A673 (cell line): ENCODE data around the gene RAB3A. TPM values are rescaled to one million over a fixed set of nuclear protein-coding genes. Genes with fewer than 3 reads are reported as not detected.

Experiments used
- BruUV-seq: library from RNA; stranded (reverse); fragments of 400-500 nt; replicated peaks from 2 replicates; lab custom pipeline; 2021; lab: Mats Ljungman, UMichigan
- CTCF ChIA-PET: fragments of 300-600 bp; sonication (Branson Sonifier 250); formaldehyde crosslinking; loops from one replicate; lab custom pipeline; 2022; ENCODE audit warnings: antibody characterized with exemption; lab: Charles Lee
- POLR2A ChIA-PET: fragments of 300-600 bp; sonication (Branson Sonifier 250); formaldehyde crosslinking; loops from one replicate; lab custom pipeline; 2022; ENCODE audit warnings: antibody characterized with exemption; ENCODE audit not compliant: low non-redundant PET; lab: Charles Lee
- DNase-seq: peaks from one replicate; pipeline ENCODE4 v3.0.0-alpha.2; 2015; ENCODE audit warnings: low spot score
- H3K27ac ChIP-seq: fragments of 200-600 bp; sonication (generic); 2 replicates; pipeline ENCODE4 v1.5.1; 2016; ENCODE audit warnings: mixed run types, low read depth, mild to moderate bottlenecking, mixed read lengths, antibody characterized with exemption, low read length; ENCODE audit not compliant: poor library complexity, severe bottlenecking
- H3K27me3 ChIP-seq: fragments of 200-600 bp; sonication (generic); replicated peaks from 2 replicates; pipeline ENCODE4 v1.6.1; 2017; ENCODE audit warnings: mixed run types, low read depth, mild to moderate bottlenecking, mixed read lengths, antibody characterized with exemption, low read length; ENCODE audit not compliant: insufficient read depth, poor library complexity
- H3K36me3 ChIP-seq: fragments of 200-600 bp; sonication (generic); 2 replicates; pipeline ENCODE4 v1.6.1; 2016; ENCODE audit warnings: mixed run types, mild to moderate bottlenecking, mixed read lengths, antibody characterized with exemption, low read length; ENCODE audit not compliant: insufficient read depth, poor library complexity, severe bottlenecking
- H3K4me1 ChIP-seq: fragments of 200-600 bp; sonication (generic); 2 replicates; pipeline ENCODE4 v1.6.1; 2017; ENCODE audit warnings: mixed run types, mild to moderate bottlenecking, mixed read lengths, antibody characterized with exemption, low read length; ENCODE audit not compliant: insufficient read depth, poor library complexity, severe bottlenecking
- H3K4me3 ChIP-seq: fragments of 200-600 bp; sonication (generic); 2 replicates; pipeline ENCODE4 v1.5.1; 2016; ENCODE audit warnings: low read depth, mixed run types, mild to moderate bottlenecking, mixed read lengths, low read length; ENCODE audit not compliant: poor library complexity, severe bottlenecking
- H3K9me3 ChIP-seq: fragments of 200-600 bp; sonication (generic); 2 replicates; pipeline ENCODE4 v1.6.1; 2016; ENCODE audit warnings: mixed run types, low read depth, mild to moderate bottlenecking, mixed read lengths, antibody characterized with exemption, low read length; ENCODE audit not compliant: poor library complexity, severe bottlenecking
- EZH2 ChIP-seq: fragments of 200-600 bp; sonication (generic); IDR thresholded peaks from 2 replicates; pipeline ENCODE4 v1.6.1; 2017; ENCODE audit warnings: borderline replicate concordance, low read depth, mild to moderate bottlenecking, mixed read lengths, antibody characterized with exemption, low read length; ENCODE audit not compliant: poor library complexity, severe bottlenecking
- intact Hi-C: fragments of 100-400 bp; cut with micrococcal nuclease; formaldehyde crosslinking; loops from one replicate; pipeline ENCODE4 v1.10.0; 2022; ENCODE audit not compliant: unreplicated experiment
- total RNA-seq: library from RNA; stranded (reverse); gene quantifications from 2 replicates; pipeline ENCODE4 v1.2.3, GENCODE V29; 2021
- TF ChIP-seq, protein P1 (sequence below): fragments of 300-800, 200-600 bp; sonication (generic); conservative IDR thresholded peaks from 2 replicates; pipeline ENCODE4 v1.5.1; 2017; ENCODE audit warnings: low read depth, mild to moderate bottlenecking, antibody characterized with exemption, low read length, moderate library complexity, mixed read lengths

RAB3A gene
- total RNA-seq, 1 experiment from 2014 or later, result 2.9 TPM

DNA sequence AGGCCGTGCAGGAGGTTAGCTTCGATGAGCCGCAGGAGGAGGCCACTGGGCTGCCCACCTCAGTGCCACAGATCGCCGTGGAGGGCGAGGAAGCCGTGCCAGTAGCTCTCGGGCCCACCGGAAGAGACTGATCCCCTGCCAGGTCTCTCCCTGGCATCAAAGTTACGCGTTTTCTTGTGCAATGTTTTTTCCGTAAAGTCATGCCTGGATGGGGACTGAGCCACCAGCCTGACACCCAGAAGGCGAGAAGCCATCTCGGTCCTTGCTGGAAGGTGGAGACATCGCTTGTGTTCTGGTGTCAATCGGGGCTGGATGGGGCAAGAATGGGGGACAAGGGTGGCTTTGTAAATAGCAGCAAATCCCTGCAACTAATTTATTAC lies 54.3 kb downstream of the RAB3A start:
- BruUV-seq, result no TSS peak
- TF ChIP-seq, protein P1, sequence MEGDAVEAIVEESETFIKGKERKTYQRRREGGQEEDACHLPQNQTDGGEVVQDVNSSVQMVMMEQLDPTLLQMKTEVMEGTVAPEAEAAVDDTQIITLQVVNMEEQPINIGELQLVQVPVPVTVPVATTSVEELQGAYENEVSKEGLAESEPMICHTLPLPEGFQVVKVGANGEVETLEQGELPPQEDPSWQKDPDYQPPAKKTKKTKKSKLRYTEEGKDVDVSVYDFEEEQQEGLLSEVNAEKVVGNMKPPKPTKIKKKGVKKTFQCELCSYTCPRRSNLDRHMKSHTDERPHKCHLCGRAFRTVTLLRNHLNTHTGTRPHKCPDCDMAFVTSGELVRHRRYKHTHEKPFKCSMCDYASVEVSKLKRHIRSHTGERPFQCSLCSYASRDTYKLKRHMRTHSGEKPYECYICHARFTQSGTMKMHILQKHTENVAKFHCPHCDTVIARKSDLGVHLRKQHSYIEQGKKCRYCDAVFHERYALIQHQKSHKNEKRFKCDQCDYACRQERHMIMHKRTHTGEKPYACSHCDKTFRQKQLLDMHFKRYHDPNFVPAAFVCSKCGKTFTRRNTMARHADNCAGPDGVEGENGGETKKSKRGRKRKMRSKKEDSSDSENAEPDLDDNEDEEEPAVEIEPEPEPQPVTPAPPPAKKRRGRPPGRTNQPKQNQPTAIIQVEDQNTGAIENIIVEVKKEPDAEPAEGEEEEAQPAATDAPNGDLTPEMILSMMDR, result no peak
- no peak for TF ChIP-seq EZH2
- intact Hi-C loops, result no loop called here
- Histone ChIP-seq H3K27ac (no peak overlapping the region), H3K27me3 (no peaks in the 10 kb centered on the region), H3K4me1 (peaks cover 7% of the 10 kb centered on the region), H3K36me3 (no peaks in the 10 kb centered on the region), H3K9me3 (no peaks in the 10 kb centered on the region), H3K4me3 (no peak overlapping the region)
- no peak for DNase-seq
- CTCF ChIA-PET, result no interaction called here
- POLR2A ChIA-PET, result no interaction called here

DNA sequence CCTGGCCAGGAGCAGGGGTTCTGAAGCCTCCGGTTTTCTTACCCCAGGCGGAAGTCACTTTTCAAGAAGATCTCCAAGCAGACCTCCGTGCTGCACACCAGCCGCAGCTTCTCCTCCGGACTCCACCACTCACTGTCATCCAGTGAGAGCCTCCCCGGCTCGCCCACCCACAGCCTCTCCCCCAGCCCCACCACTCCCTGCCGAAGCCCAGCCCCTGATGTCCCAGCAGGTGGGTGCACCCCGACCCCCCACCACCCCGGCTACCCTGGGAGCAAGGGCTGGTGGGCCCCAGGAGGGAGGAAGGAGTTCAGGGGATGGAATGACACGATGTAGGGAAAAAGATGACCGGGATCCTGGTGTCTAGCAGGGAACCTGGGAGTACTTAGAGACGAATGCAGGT lies 56.4 kb downstream of the RAB3A start:
- CTCF ChIA-PET, result no interaction called here
- Histone ChIP-seq H3K4me3 (no peak overlapping the region), H3K36me3 (peaks cover 6% of the 10 kb centered on the region), H3K27me3 (no peaks in the 10 kb centered on the region), H3K27ac (no peak overlapping the region), H3K9me3 (no peaks in the 10 kb centered on the region), H3K4me1 (peaks cover 7% of the 10 kb centered on the region)
- intact Hi-C loops, result no loop called here
- BruUV-seq, result no TSS peak
- no peak for DNase-seq
- POLR2A ChIA-PET, result no interaction called here
- TF ChIP-seq EZH2, result no peak
- TF ChIP-seq, protein P1, result no peak

Other genes starting within 250 kb of the RAB3A start
- gene KCNN1, start 236.9 kb downstream of the RAB3A start, total RNA-seq, result 63.5 and 81.2 TPM in 2 replicates
- 11.7 and 13.3 TPM in 2 replicates for gene ARRDC2, start 195.9 kb downstream of the RAB3A start, total RNA-seq
- gene IL12RB1, start 117.1 kb downstream of the RAB3A start, total RNA-seq, result not detected in 2 replicates
- gene MAST3, start 106.3 kb downstream of the RAB3A start, total RNA-seq, result 5.1 and 7.9 TPM in 2 replicates
- gene PIK3R2, start 50.9 kb downstream of the RAB3A start, total RNA-seq, result 38.1 and 41.9 TPM in 2 replicates
- not detected in 2 replicates for gene IFI30, start 30.2 kb downstream of the RAB3A start, total RNA-seq
- 20.2 and 21.3 TPM in 2 replicates for gene MPV17L2, start 10.8 kb downstream of the RAB3A start, total RNA-seq
- gene PDE4C, start 22.4 kb upstream of the RAB3A start, total RNA-seq, result not detected in 2 replicates
- 10.2 and 12.0 TPM in 2 replicates for gene IQCN, start 70.4 kb upstream of the RAB3A start, total RNA-seq
- 128 and 136 TPM in 2 replicates for gene JUND, start 77.6 kb upstream of the RAB3A start, total RNA-seq
- 252 and 262 TPM in 2 replicates for gene LSM4, start 119.0 kb upstream of the RAB3A start, total RNA-seq
- gene PGPEP1, start 136.6 kb upstream of the RAB3A start, total RNA-seq, result 15.8 and 23.0 TPM in 2 replicates
- gene GDF15, start 182.1 kb upstream of the RAB3A start, total RNA-seq, result 4.0 and 4.7 TPM in 2 replicates
- gene LRRC25, start 193.6 kb upstream of the RAB3A start, total RNA-seq, result not detected in 2 replicates
- 242 and 248 TPM in 2 replicates for gene SSBP4, start 215.4 kb upstream of the RAB3A start, total RNA-seq
- 153 and 223 TPM in 2 replicates for gene ISYNA1, start 234.1 kb upstream of the RAB3A start, total RNA-seq